Measurements from ENCODE around the gene PSME3.
A peak's percentile ranks its signal among the peaks of the same experiment; 100 is the strongest.

GRCh38 chr17:42797067-42798007 is 35.9 kb upstream of the PSME3 start:
- TF ChIP-seq POLR2A (IDR thresholded peaks at IDR 0.05), result peak; percentile 79
- TF ChIP-seq, protein P1, sequence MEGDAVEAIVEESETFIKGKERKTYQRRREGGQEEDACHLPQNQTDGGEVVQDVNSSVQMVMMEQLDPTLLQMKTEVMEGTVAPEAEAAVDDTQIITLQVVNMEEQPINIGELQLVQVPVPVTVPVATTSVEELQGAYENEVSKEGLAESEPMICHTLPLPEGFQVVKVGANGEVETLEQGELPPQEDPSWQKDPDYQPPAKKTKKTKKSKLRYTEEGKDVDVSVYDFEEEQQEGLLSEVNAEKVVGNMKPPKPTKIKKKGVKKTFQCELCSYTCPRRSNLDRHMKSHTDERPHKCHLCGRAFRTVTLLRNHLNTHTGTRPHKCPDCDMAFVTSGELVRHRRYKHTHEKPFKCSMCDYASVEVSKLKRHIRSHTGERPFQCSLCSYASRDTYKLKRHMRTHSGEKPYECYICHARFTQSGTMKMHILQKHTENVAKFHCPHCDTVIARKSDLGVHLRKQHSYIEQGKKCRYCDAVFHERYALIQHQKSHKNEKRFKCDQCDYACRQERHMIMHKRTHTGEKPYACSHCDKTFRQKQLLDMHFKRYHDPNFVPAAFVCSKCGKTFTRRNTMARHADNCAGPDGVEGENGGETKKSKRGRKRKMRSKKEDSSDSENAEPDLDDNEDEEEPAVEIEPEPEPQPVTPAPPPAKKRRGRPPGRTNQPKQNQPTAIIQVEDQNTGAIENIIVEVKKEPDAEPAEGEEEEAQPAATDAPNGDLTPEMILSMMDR (IDR thresholded peaks at IDR 0.05), result no peak

Data from right lobe of liver (tissue), 4 donors.